Suprapubic skin (tissue), 4 donors: Measurements from ENCODE around the gene SCLT1.

Source experiments
- CTCF ChIP-seq, 2 donors: fragments of 200-600 bp in 1 of 2; fragments of 450-650 bp in 1 of 2; sonication (generic) in 1 of 2; IDR thresholded peaks; one replicate each; pipeline ENCODE4 v1.5.1; 2016 to 2019; ENCODE audit warnings: antibody characterized with exemption in 2 of 2, mild to moderate bottlenecking in 1 of 2, moderate library complexity in 1 of 2
- POLR2A ChIP-seq, 2 donors: fragments of 450-650 bp; IDR thresholded peaks; one replicate each; pipeline ENCODE4 v1.6.1; 2017; ENCODE audit warnings: antibody characterized with exemption in 2 of 2, mild to moderate bottlenecking in 2 of 2, moderate library complexity in 2 of 2
- POLR2AphosphoS5 ChIP-seq, 3 donors: sonication (generic); formaldehyde crosslinking; IDR thresholded peaks; one replicate each; pipeline ENCODE4 v1.6.1; 2017; ENCODE audit warnings: antibody characterized with exemption in 3 of 3

- TF ChIP-seq CTCF (IDR thresholded peaks at IDR 0.05) (no peak), POLR2A (IDR thresholded peaks at IDR 0.05) (no peak), POLR2AphosphoS5 (IDR thresholded peaks at IDR 0.05) (no peak)
Observed at GRCh38 chr4:129138810-129139496, 45.6 kb upstream of the SCLT1 start.
